ENCODE measurements around the gene SPATA2L. TPM values are rescaled to one million over a fixed set of nuclear protein-coding genes. Genes with fewer than 3 reads are reported as not detected.

SPATA2L gene
- total RNA-seq, 1 donor from 2014 or later: 7.6 TPM

DNA sequence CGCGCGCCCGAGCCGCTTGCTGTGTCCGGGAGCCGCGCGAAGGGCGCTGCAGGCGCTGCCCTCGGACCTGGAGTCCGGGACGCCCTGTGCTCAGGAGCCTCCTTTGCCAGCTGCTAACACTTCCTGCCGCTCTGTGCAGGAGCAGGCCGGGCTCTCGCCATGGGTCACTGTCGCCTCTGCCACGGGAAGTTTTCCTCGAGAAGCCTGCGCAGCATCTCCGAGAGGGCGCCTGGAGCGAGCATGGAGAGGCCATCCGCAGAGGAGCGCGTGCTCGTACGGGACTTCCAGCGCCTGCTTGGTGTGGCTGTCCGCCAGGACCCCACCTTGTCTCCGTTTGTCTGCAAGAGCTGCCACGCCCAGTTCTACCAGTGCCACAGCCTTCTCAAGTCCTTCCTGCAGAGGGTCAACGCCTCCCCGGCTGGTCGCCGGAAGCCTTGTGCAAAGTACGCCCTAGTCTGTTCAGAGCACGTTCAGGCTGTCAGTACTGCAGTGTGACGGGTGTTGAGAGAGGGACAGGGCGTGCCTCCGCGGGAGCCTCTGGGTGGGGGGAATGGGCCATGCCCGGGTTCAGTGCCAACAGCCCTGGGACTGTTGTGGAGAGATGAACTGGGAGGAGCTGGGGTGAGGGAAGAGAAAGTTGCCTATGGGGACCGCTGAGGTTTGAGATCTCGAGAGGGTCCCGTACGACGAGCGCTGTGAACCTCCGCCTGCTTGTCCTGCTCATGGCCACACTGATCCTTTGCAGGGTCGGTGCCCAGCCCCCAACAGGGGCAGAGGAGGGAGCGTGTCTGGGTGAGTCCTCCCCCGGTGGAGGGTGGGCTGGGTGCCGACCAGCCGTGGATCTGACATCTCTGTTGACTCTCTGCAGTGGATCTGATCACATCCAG, 21.1 kb upstream of the SPATA2L start:
- Mint-ChIP-seq H3K36me3 (peaks cover 16% of the 10 kb centered on the region), H3K9me3 (no peaks in the 10 kb centered on the region), H3K27ac (no peak overlapping the region), H3K27me3 (ENCODE audit: insufficient read depth, low read depth) (peaks cover 21% of the 10 kb centered on the region), H3K4me1 (peaks cover 32% of the 10 kb centered on the region), H3K4me3 (peak overlapping the region; percentile 81)
- H4K20me1 ChIP-seq (ENCODE audit: low read depth): peaks cover 31% of the 10 kb centered on the region
- peaks cover 9% of the 10 kb centered on the region for H3K4me1 ChIP-seq
- H3K4me3 ChIP-seq: peak overlapping the region; percentile 97
- H3K27me3 ChIP-seq: peaks cover 44% of the 10 kb centered on the region
- H3K36me3 ChIP-seq: no peaks in the 10 kb centered on the region
- H3K9ac ChIP-seq: no peak overlapping the region
- TF ChIP-seq EZH2 (IDR thresholded peaks at IDR 0.05) (no peak), EZH2phosphoT487 (IDR thresholded peaks at IDR 0.05) (no peak)
- TF ChIP-seq, protein P1, sequence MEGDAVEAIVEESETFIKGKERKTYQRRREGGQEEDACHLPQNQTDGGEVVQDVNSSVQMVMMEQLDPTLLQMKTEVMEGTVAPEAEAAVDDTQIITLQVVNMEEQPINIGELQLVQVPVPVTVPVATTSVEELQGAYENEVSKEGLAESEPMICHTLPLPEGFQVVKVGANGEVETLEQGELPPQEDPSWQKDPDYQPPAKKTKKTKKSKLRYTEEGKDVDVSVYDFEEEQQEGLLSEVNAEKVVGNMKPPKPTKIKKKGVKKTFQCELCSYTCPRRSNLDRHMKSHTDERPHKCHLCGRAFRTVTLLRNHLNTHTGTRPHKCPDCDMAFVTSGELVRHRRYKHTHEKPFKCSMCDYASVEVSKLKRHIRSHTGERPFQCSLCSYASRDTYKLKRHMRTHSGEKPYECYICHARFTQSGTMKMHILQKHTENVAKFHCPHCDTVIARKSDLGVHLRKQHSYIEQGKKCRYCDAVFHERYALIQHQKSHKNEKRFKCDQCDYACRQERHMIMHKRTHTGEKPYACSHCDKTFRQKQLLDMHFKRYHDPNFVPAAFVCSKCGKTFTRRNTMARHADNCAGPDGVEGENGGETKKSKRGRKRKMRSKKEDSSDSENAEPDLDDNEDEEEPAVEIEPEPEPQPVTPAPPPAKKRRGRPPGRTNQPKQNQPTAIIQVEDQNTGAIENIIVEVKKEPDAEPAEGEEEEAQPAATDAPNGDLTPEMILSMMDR (IDR thresholded peaks at IDR 0.05): no peak
- peaks cover 29% of the 10 kb centered on the region for H3F3A ChIP-seq (ENCODE audit: low read depth)
- peak; percentile 43 for DNase-seq (ENCODE audit: low spot score)
- no peaks in the 10 kb centered on the region for H3K9me3 ChIP-seq (ENCODE audit: low read depth)
- H3K27ac ChIP-seq: no peak overlapping the region
- no peaks in the 10 kb centered on the region for H3K79me2 ChIP-seq (ENCODE audit: low read depth)
- peak overlapping the region; percentile 100 for H3K4me2 ChIP-seq
- no peak overlapping the region for H2AFZ ChIP-seq (replicated peaks)

DNA sequence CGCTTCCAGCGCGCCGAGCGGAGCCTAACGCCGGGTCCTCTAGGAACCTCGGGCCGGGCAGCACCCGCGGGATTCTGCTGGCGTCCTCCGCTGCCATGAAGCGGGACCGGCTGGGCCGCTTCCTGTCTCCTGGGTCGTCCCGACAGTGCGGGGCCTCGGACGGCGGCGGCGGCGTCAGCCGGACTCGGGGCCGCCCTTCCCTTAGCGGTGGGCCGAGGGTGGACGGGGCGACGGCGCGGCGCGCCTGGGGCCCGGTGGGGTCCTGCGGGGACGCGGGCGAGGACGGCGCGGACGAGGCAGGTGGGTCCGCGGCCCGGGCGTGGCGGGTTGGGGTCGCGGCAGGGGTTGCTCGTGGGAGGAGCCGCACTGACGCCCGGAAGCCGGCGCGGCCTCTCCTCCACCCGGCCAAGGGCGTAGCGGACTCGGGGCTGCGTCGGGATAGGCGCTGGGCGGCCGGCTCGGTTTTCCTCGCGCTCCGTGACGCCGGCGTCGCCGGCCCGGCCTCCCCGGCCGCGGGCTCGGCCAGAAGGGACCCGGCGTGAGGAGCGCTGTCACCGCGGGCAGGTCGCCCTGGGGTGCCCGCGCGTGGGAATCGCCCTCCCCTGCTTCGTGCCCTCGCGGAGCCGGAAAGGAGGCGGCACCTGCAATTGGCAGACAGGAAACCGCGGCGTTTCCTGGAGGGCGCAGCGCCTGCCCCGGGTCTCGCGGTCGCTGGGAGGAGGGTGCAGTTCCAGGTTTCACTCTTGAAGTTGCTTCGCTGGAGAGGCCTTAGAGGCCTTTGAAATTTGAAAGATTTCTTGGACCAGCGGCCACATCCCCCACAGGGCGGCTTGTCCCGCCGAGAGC, 20.3 kb upstream of the SPATA2L start:
- Histone ChIP-seq H2AFZ (replicated peaks) (peak overlapping the region; percentile 15), H4K20me1 (ENCODE audit: low read depth) (peaks cover 31% of the 10 kb centered on the region), H3K79me2 (ENCODE audit: low read depth) (no peaks in the 10 kb centered on the region), H3K4me1 (peaks cover 9% of the 10 kb centered on the region), H3F3A (ENCODE audit: low read depth) (peaks cover 29% of the 10 kb centered on the region), H3K36me3 (no peaks in the 10 kb centered on the region), H3K4me2 (peak overlapping the region; percentile 100), H3K9ac (no peak overlapping the region), H3K9me3 (ENCODE audit: low read depth) (no peaks in the 10 kb centered on the region), H3K4me3 (peak overlapping the region; percentile 97), H3K27me3 (peaks cover 44% of the 10 kb centered on the region), H3K27ac (no peak overlapping the region)
- no peaks in the 10 kb centered on the region for H3K9me3 Mint-ChIP-seq
- no peak overlapping the region for H3K27ac Mint-ChIP-seq
- peak; percentile 62 for DNase-seq (ENCODE audit: low spot score)
- H3K36me3 Mint-ChIP-seq: peaks cover 11% of the 10 kb centered on the region
- H3K27me3 Mint-ChIP-seq (ENCODE audit: insufficient read depth, low read depth): peaks cover 16% of the 10 kb centered on the region
- TF ChIP-seq EZH2 (IDR thresholded peaks at IDR 0.05) (no peak), EZH2phosphoT487 (IDR thresholded peaks at IDR 0.05) (no peak)
- TF ChIP-seq, protein P1 (IDR thresholded peaks at IDR 0.05): no peak
- H3K4me1 Mint-ChIP-seq: peaks cover 25% of the 10 kb centered on the region
- peak overlapping the region; percentile 81 for H3K4me3 Mint-ChIP-seq

DNA sequence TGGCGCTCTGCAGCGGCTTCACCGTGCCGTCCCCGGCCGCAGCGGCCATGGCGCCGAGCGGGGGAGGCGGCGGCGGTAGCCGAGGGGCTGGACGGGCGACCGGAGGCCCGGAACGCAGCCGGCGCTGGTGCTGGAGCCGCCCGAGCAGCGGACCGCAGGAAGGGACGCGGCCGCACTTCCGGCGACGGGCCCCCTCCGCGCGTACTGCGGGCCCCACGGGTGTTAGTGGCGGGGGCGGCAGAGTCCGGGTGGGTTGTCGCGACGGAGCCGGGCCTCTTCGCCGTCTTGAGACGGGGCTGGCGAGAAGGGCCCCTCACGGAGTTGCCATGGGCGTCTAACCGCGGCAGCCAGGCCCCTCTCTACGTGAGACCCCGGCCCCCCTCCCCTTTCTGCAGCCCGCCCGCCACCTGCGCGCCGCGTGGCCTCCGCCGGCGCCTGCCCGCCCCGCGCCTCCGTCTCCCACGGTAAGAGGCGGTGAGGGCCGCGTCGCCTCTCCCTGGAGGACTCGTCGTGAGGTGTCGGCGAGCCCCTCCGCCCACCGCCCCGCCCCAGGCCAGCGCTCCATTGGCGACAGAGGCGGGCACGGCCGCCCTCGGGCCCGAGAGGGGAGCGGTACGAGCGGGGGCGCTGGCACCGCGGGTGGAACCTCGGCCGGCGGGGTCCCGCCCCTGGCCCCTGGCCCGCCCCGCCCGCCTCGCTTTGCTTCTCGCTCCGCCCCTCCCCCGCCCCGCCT, 19.5 kb upstream of the SPATA2L start, which contains the start of the genes VPS9D1 and ZNF276:
Gene VPS9D1 (minus strand): TSS at position 86 of the 733 bp plus-strand sequence. CDS start 37 bp downstream, at position 49.
Gene ZNF276 (plus strand): TSS at position 725 of the 733 bp plus-strand sequence. CDS start 104 bp downstream, outside the sequence.
- DNase-seq (ENCODE audit: low spot score): peak; percentile 94
- Histone ChIP-seq H3K9me3 (ENCODE audit: low read depth) (no peaks in the 10 kb centered on the region), H2AFZ (replicated peaks) (peak within 1 kb of the TSS; percentile 93), H4K20me1 (ENCODE audit: low read depth) (peaks cover 31% of the 10 kb centered on the region), H3K4me2 (peak within 1 kb of the TSS; percentile 100), H3K79me2 (ENCODE audit: low read depth) (no peaks in the 10 kb centered on the region), H3K27me3 (peaks cover 44% of the 10 kb centered on the region), H3K4me3 (peak within 1 kb of the TSS; percentile 97), H3K36me3 (no peaks in the 10 kb centered on the region), H3F3A (ENCODE audit: low read depth) (peaks cover 29% of the 10 kb centered on the region), H3K27ac (peak within 1 kb of the TSS; percentile 51), H3K4me1 (peaks cover 9% of the 10 kb centered on the region), H3K9ac (peak within 1 kb of the TSS; percentile 36)
- Mint-ChIP-seq H3K4me1 (peaks cover 25% of the 10 kb centered on the region), H3K27me3 (ENCODE audit: insufficient read depth, low read depth) (peaks cover 18% of the 10 kb centered on the region), H3K27ac (peak within 1 kb of the TSS; percentile 46), H3K9me3 (no peaks in the 10 kb centered on the region), H3K4me3 (peak within 1 kb of the TSS; percentile 91), H3K36me3 (peaks cover 11% of the 10 kb centered on the region)
- TF ChIP-seq, protein P1 (IDR thresholded peaks at IDR 0.05): no peak
- TF ChIP-seq EZH2 (IDR thresholded peaks at IDR 0.05) (peak; percentile 64), EZH2phosphoT487 (IDR thresholded peaks at IDR 0.05) (no peak)
